ENCODE data around the gene DSG1. TPM values are rescaled to one million over a fixed set of nuclear protein-coding genes. Genes with fewer than 3 reads are reported as not detected.

The DSG1 gene
- total and polyA plus RNA-seq, 2 of the 13 experiments (the other 11 are each of a cell fraction or from before 2014, with no cell fraction given), result 0.04 TPM; not detected in 1

GRCh38 chr18:31274931-31275330 is 43.0 kb upstream of the DSG1 start (continued):
- TF ChIP-seq GATAD2A (CRISPR knock-in tag; IDR thresholded peaks at IDR 0.05) (peak; percentile 13; the same call in 1 of the 2 replicates), ZNF34 (CRISPR knock-in tag; IDR thresholded peaks at IDR 0.05; ENCODE audit: borderline replicate concordance) (no peak), TBL1XR1 (IDR thresholded peaks at IDR 0.05; ENCODE audit: borderline replicate concordance, low read length, partially characterized antibody) (no peak), FOXO4 (CRISPR knock-in tag; conservative IDR thresholded peaks at IDR 0.05) (no peak), PAF1 (CRISPR knock-in tag; IDR thresholded peaks at IDR 0.05) (no peak), MAFF (IDR thresholded peaks at IDR 0.05; ENCODE audit: low read depth, low read length) (peak; percentile 41; the same call in 1 of the 2 replicates), FOXA3 (CRISPR knock-in tag; IDR thresholded peaks at IDR 0.05) (peak; percentile 69), ZNF296 (CRISPR knock-in tag; conservative IDR thresholded peaks at IDR 0.05) (no peak), MIER3 (CRISPR knock-in tag; IDR thresholded peaks at IDR 0.05; ENCODE audit: borderline replicate concordance) (no peak), ZNF274 (CRISPR knock-in tag; IDR thresholded peaks at IDR 0.05) (no peak), ZNF766 (CRISPR knock-in tag; IDR thresholded peaks at IDR 0.05; ENCODE audit: borderline replicate concordance) (no peak), ZNF501 (CRISPR knock-in tag; IDR thresholded peaks at IDR 0.05) (no peak), ARID5B (CRISPR knock-in tag; IDR thresholded peaks at IDR 0.05) (peak; percentile 41; the same call in 1 of the 2 replicates), FOXP4 (CRISPR knock-in tag; IDR thresholded peaks at IDR 0.05) (0 out of 2 replicates have a peak, but pooled peaks have one; percentile 17), FOXP1 (IDR thresholded peaks at IDR 0.05) (no peak), FOXP1 (CRISPR knock-in tag; IDR thresholded peaks at IDR 0.05) (peak; percentile 51), SMARCE1 (IDR thresholded peaks at IDR 0.05; ENCODE audit: borderline replicate concordance) (no peak), SATB2 (CRISPR knock-in tag; IDR thresholded peaks at IDR 0.05) (no peak), ZMYM4 (CRISPR knock-in tag; IDR thresholded peaks at IDR 0.05) (no peak), CBX5 (CRISPR knock-in tag; IDR thresholded peaks at IDR 0.05; ENCODE audit: borderline replicate concordance) (no peak), ZFP1 (CRISPR knock-in tag; IDR thresholded peaks at IDR 0.05) (no peak), IKZF4 (CRISPR knock-in tag; IDR thresholded peaks at IDR 0.05; ENCODE audit: borderline replicate concordance, low read depth, not compliant biosample characterization) (no peak), MED8 (CRISPR knock-in tag; IDR thresholded peaks at IDR 0.05; ENCODE audit: insufficient replicate concordance) (no peak), NR2F1 (CRISPR knock-in tag; IDR thresholded peaks at IDR 0.05) (no peak), FOXA1 (IDR thresholded peaks at IDR 0.05) (no peak), FOXA1 (CRISPR knock-in tag; IDR thresholded peaks at IDR 0.05) (peak; percentile 46)
- TF ChIP-seq, protein P1, sequence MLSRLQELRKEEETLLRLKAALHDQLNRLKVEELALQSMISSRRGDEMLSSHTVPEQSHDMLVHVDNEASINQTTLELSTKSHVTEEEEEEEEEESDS (CRISPR knock-in tag; IDR thresholded peaks at IDR 0.05; ENCODE audit: borderline replicate concordance), result no peak
